Medulla oblongata (tissue), 1 donor: ENCODE measurements around the gene ZBTB11.
"Not testable (repeated sequence)": the region's sequence is repeated elsewhere in the genome, so short reads cannot be mapped to it uniquely, and the experiment has no call there.

ENCODE experiments used
- DNase-seq: peaks from one replicate; pipeline ENCODE4 v3.0.0-alpha.2; 2015; ENCODE audit errors: extremely low spot score

Gene ZBTB11

DNA sequence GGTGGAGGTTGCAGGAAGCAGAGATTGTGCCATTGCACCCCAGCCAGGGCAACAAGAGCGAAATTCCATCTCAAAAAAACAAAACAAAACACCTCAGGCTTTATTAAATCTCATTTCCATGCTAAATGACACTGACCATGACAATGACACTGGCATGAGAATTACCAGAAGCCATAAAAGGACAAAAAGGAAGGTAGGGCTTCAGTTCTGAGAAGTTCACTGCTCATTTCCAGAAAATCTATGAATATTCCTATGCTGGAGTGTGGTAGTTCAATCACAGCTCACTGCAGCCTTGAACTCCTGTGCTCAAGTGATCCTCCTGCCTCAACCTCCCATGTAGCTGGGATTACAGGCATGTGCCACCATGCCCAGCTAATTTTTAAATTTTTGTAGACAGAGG lies 58.2 kb downstream of the ZBTB11 start:
- no peak for DNase-seq

DNA sequence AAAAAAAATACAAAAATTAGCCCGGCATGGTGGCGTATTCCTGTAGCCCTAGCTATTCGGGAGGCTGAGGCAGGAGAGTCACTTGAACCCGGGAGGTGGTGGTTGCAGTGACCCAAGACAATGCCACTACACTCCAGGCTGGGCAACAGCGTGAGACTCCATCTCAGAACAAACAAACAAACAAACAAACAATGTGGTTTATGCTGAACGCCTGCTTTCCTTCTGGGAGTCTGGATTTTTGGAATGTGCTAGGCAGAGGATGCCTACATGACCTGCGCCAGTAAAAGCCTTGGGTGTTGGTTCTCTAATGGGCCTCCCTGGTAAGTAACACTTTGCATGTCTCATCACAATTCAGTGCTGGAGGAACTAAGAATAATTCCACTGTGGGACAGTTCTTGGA lies 59.5 kb downstream of the ZBTB11 start:
- no peak for DNase-seq

DNA sequence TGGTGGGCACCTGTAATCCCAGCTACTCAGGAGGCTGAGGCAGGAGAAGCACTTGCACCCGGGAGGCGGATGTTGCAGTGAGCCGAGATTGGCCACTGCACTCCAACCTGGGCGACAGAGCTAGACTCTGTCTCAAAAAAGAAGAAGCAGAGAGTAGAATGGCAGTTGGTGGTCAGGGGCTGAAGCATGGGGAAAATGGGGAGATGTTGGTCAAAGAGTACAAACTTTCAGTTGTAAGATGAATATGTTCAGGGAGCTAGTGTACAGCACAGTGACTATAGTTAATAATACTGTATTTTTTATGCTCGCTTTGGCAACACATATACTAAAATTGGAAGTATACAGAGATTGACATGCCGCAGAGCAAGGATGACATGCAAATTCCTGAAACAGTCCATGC lies 61.4 kb downstream of the ZBTB11 start:
- DNase-seq = no peak

DNA sequence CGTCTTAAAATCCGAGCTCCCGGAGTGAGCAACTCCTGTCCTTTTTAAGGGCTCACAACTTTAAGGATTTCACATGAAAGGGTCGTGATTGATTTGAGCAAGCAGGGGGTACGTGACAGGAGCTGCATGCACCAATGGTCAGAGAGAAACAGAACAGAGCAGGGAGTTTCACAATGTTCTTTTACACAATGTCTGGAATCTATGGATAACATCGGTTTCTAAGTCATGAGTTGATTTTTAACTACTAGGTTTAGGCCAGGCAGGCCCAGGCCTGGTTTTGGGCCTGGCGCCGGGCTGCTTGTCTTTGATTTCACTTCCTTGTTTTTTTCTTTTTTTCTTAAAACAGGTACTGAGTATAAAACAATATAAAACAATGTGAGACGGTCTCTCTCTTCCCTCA lies 63.9 kb downstream of the ZBTB11 start:
- DNase-seq = not testable (repeated sequence)

DNA sequence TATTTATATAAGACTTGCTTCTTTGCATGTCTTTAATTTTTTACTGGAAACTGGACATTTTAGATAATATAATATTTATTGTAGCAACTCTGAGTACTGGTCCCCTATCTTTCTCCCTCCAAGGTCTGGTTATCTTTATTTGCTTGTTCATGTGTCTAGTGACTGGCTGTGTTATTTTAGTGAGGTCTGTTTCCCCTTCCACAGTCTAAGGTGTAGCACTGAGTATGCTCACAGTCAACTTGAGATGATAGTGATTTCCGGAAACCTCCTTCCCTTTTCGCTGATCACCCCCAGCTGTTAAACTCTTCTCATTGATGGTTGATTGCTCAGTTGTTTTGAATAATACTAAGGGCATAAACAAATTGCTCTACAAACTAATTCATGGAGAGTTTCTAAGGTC lies 65.9 kb downstream of the ZBTB11 start:
- DNase-seq = no peak

DNA sequence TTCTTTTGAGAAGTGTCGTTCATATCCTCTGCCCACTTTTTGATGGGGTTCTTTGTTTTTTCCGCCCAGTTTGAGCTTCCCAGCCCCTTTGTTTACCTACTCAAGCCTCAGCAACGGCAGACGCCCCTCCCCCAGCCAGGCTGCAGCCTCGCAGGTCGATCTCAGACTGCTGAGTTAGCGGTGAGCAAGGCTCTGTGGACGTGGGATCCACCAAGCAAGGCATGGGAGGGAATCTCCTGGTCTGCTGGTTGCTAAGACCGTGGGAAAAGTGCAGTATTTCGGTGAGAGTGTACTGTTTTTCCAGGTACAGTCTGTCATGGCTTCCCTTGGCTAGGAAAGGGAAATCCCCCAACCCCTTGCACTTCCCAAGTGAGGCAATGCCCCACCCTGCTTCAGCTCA lies 71.5 kb downstream of the ZBTB11 start:
- DNase-seq = not testable (repeated sequence)

DNA sequence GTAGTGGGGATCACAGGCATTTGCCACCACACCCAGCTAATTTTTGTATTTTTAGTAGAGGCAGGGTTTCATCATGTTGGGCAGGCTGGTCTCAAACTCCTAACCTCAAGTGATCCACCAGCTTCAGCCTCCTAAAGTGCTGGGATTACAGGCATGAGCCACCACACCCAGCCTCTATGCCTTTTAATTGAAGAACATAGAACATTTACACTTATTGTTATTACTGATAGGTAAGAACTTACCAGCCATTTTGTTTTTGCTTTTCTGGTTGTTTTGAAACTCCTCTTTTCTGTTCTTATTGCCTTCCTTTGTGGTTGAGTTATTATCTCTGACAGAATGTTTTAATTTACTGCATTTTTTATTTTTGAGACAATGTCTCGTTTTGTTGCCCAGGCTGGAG lies 73.7 kb downstream of the ZBTB11 start:
- no peak for DNase-seq

DNA sequence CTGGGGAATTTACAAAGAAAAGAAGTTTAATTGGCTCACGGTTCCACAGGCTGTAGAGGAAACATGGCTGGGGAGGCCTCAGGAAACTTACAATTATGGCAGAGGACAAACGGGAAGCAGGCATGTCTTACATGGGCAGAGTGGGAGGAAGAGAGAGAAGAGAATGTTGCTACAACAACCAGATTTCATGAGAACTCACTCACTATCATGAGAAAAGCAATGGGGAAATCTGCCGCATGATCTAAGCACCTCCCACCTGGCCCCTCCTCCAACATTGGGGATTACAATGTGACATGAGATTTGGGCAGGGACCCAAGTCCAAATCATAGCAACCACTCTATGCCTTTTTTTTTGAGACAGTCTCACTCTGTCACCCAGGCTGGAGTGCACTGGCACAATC lies 74.2 kb downstream of the ZBTB11 start:
- no peak for DNase-seq
